GM10266 (cell line): Measurements from ENCODE around the gene URGCP.

Experiments used
- DNase-seq: peaks from one replicate; pipeline ENCODE4 v3.0.0; 2012; ENCODE audit errors: extremely low spot score
- TF ChIP-seq, protein P1 (sequence below): IDR thresholded peaks from 2 replicates; pipeline ENCODE4 v1.5.1; 2012; ENCODE audit warnings: mild to moderate bottlenecking, low read depth; ENCODE audit not compliant: control insufficient read depth, insufficient read depth; ENCODE audit errors: missing control alignments

URGCP gene

GRCh38 chr7:43929529-43930457 lies 23.4 kb upstream of the URGCP start:
- DNase-seq = no peak
- TF ChIP-seq, protein P1, sequence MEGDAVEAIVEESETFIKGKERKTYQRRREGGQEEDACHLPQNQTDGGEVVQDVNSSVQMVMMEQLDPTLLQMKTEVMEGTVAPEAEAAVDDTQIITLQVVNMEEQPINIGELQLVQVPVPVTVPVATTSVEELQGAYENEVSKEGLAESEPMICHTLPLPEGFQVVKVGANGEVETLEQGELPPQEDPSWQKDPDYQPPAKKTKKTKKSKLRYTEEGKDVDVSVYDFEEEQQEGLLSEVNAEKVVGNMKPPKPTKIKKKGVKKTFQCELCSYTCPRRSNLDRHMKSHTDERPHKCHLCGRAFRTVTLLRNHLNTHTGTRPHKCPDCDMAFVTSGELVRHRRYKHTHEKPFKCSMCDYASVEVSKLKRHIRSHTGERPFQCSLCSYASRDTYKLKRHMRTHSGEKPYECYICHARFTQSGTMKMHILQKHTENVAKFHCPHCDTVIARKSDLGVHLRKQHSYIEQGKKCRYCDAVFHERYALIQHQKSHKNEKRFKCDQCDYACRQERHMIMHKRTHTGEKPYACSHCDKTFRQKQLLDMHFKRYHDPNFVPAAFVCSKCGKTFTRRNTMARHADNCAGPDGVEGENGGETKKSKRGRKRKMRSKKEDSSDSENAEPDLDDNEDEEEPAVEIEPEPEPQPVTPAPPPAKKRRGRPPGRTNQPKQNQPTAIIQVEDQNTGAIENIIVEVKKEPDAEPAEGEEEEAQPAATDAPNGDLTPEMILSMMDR = no peak

DNA sequence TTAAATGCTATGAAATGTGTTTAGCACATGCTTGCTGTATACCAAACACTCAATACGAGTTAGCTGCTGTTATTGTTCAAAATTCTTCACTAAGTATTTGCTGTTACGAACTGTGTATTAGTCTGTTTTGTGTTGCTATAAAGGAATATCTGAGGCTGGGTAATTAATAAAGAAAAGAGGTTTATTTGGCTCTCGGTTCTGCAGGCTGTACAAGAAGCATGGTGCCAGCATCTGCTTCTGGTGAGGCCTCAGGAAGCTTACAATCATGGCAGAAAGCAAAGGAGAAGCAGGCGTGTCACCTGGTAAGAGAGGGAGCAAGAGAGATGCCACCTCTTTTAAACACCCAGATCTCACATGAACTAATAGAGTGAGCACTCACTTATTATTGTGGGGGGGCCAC lies 21.4 kb upstream of the URGCP start:
- DNase-seq = no peak
- TF ChIP-seq, protein P1 = no peak

DNA sequence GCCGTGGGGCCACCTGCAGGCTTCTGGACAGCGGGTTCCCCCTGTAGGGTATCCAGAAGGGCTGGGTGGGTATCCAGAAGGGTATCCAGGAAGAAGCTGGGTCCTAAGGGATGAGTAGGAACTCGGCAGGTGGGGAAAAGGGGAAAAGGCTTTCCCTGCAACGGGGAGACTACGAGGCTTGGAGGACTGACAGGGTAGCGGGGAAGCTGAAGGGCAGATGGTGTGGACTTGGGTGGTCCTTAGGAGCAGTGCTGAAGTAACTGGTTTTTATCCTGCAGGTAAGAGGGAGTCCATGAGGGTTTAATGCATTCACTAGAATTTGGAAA lies 20.4 kb upstream of the URGCP start:
- TF ChIP-seq, protein P1 = no peak
- no peak for DNase-seq

- peak; percentile 93 for DNase-seq
- TF ChIP-seq, protein P1 = no peak
Measured at GRCh38 chr7:43925984-43926797, 19.8 kb upstream of the URGCP start, which contains the start of gene UBE2D4. TSS of gene UBE2D4 (plus strand) at chr7:43926436. CDS start at chr7:43926533, 97 bp downstream.

- TF ChIP-seq, protein P1 = no peak
- no peak for DNase-seq
Measured at GRCh38 chr7:43922726-43923125, 16.3 kb upstream of the URGCP start.

GRCh38 chr7:43921423-43921822 lies 15.0 kb upstream of the URGCP start:
- no peak for DNase-seq
- TF ChIP-seq, protein P1 = no peak
